ENCODE data around the gene ZNF575.

The ZNF575 gene, protein sequence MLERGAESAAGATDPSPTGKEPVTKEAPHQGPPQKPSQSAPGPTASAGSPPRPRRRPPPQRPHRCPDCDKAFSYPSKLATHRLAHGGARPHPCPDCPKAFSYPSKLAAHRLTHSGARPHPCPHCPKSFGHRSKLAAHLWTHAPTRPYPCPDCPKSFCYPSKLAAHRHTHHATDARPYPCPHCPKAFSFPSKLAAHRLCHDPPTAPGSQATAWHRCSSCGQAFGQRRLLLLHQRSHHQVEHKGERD
- total RNA-seq: 0.30 to 0.60 reads per million in 2 experiments

DNA sequence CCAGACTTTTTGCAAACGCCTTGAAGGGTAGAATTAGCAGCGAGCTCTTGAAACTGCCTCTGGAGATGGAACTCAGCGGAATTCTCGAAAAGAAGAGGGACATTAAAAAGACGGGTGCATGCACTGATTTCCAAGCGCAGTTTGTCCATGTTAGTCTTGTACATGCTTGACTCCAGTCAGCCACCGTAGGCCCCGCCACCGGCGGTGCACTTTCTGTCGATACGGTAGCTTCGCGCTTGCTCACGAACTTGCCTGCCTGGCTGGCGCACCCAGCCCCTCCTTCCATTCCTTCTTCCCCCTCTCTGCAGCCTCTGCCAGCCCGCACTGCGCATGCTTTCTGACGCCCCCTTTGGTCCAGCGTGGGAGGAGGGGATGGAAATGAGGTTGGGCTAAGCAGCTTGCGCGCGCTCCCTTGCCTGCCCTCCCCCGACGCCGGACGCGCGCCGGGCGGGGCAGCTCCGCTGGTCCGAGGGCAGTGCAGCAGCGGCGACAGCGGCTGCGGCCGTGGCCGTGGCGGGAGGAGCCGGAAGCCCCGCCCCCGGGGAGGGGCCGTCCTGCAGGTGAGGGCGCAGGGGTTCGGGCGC lies at the start of gene ZNF575:
ZNF575 (plus strand) TSS at position 227 of the 584 bp plus-strand sequence. CDS start 1,235 bp downstream, outside the sequence.
- peak; percentile 69 for DNase-seq (ENCODE audit: low read depth)

DNA sequence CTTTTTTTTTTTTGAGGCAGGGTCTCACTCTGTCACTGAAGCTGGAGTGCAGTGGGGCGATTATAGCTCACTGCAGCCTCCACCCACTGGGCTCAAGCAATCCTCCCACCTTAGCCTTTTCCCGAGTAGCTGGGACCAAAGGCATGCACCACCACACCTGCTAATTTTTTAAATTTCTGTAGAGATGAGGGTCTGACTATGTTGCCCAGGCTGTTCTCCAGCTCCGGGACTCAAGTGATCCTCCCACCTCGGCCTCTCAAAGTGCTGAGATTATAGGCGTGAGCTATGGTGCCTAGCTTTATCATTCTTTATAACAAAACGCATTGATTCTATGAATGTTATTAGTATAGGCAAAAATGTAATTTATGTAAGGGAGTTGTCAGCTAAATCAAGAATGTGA lies 49.7 kb upstream of the ZNF575 start:
- DNase-seq (ENCODE audit: low read depth): no peak

DNA sequence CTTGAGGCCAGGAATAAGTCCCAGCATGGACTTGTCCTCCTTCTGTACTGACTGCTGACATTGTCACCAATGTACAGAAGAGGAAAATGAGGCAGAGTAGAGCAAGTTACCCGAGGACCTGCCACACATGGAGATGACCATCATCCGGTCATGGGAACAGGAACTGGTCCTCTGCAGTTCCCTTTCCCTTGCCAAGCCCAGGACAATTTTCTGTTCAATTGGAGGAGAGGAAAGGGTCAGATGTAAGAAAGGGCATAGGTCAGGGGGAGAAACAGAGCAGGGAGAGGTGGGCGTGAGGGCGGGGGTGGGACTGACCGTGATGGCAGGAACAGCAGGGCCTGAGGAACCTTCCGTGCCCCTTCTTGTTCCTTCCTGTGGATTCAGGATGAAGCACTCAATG lies 47.0 kb upstream of the ZNF575 start:
- DNase-seq (ENCODE audit: low read depth): no peak

DNA sequence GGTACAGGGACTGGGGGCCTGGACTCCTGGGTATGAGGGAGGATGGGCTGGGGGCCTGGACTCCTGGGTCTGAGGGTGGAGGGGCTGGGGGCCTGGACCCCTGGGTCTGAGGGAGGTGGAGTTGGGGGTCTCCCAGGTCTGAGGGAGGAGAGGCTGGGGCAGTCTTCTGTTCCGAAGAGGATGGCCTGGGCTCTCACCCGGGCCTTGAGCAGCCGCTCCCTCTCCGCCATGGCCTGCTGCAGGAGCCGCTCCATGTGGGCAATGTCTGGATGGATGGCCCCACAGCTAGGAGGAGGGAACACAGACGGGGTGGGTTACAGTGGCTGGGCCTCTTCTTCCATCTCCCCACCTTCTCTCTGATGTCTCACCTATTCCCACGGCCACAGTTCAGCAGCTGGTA lies 46.6 kb upstream of the ZNF575 start:
- DNase-seq (ENCODE audit: low read depth): no peak

DNA sequence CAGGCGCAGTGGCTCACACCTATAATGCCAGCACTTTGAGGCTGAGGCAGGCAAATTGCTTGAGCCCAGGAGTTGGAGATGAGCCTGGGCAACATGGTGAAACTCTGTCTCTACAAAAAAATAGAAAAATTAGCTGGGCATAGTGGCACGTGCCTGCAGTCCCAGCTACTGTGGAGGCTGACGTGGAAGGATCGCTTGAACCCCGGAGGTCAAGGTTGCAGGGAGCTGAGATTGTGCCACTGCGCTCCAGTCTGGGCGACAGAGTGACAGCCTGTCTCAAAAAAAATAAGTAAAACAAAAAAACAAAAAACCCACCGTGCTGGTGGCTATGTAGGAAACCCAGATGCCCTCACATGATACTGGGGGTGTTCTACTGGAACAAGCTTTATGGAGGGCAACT lies 44.8 kb upstream of the ZNF575 start:
- no peak for DNase-seq (ENCODE audit: low read depth)

DNA sequence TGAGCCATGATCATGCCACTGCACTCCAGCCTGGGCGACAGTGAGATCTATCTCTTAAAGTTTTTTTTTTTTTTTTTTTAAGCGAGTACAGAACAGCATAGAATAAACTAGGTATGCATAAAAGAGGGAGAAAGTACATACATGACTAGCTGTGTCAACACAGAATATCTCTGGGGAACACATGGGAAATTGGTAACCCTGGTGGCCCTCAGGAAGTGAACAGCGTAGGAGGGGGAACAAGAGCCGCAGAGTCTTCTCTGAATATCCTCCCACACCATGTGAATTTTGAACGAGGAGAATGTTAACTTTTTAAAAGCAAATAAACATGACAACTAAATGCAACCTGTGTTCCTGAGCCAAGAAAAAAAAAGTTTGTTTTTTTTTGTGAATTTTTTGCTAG lies 43.7 kb upstream of the ZNF575 start:
- no peak for DNase-seq (ENCODE audit: low read depth)

DNA sequence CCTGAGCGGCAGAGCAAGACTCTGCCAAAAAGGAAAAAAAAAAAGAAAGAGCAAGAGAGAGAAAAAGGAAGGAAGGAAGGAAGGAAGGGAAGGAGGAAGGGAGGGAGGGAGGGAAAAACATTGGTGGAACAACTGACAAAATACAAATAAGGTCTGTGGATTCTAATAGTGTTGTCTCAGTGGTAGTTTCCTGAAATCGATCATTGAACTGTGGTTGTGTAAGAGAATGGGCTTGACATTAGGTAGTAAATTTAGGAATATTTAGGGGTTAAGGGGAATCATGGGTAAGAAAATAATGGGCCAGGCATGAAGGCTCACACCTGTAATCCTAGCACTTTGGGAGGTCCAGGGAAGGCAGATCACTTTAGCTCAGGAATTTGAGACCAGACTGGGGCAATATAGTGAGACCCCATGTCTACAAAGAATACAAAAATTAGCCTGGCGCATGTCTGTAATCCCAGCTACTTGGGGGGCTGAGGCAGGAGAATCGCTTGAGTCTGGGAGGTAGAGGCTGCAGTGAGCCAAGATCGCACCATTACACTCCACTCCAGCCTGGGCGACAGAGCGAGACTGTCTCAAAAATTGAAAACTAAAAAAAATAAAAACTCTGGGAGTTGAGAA lies 42.9 kb upstream of the ZNF575 start:
- DNase-seq (ENCODE audit: low read depth): no peak

DNA sequence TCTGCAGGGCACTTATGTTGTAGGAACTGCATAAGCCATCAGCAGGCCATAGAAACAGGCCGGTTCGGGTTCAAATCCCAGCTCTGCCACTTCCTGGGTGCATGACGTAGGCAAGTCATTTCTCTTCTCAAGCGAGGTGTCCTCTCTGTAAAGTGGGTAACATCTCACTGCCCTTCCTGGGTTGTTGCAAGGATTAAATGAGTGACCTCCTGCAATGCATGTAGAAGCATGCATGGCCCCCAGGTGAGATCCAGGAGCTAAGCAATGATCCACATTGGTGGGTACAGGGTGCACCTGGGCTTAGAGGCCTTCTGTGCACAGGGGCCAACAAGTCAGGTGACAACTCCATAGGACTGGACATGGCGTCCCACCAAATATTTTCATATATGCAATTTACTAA lies 42.2 kb upstream of the ZNF575 start:
- no peak for DNase-seq (ENCODE audit: low read depth)

DNA sequence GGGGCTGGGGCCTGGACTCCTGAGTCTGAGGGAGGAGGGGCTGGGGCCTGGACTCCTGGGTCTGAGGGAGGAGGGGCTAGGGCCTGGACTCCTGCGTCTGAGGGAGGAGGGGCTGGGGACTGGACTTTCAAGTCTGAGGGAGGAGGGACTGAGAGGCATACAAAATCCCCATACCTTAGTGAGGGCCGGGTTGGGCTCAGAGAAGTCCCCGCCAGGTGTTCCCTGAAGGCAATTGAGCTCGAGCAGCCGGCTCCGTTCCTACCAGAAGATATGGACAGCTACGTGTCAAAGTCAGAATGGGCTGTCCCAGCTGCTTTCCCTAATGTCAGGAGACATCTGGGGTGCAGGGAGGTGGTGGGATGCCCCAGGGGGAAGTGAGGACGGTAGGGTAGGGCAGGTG lies 37.9 kb upstream of the ZNF575 start:
- DNase-seq (ENCODE audit: low read depth): no peak

DNA sequence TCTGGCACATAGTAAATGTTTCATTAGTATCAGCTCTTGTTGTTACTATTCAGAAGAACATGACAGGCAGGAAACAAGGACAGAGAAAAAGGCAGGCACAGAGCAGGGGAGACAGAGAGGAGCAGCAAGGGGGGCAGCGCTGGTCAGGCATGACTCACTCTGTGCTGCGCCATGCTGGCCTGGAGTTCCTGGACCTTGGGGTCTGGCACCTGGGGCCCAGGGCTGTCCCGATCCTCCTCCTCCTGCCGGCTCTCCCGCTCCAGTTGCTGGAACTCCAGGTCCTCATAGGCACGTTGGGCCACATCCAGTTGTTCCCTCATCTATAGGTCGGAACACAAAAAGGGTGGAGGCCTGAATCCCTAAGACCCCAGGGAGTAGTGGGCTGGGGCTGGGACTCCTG lies 36.0 kb upstream of the ZNF575 start:
- no peak for DNase-seq (ENCODE audit: low read depth)

DNA sequence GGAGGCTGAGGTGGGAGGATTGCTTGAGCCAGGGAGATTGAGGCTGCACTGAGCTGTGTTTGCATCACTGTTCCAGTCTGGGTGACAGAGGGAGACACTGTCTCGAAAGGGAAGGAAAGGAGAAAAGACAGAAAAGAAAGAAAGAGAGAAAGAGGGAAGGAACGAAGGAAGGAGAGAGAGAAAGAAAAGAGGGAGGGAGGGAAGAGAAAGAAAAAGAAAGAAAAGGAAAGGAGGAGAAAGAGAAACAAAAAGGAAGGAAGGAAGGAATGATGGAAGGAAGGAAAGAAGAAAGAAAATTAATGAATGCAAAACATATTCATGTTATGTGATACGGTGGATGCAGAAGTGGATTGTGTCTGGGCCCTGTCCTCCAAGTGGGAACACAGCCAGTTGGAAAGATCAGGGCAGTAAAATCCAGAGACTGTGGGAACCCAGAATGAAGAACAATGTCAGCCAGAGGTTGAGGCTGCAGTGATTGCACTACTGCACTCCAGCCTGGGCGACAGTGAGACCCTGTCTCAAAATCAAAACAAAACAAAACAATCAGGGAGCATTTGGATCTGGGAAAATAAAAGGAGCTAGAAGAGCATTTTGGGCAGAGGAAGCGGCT lies 34.6 kb upstream of the ZNF575 start:
- DNase-seq (ENCODE audit: low read depth): no peak

DNA sequence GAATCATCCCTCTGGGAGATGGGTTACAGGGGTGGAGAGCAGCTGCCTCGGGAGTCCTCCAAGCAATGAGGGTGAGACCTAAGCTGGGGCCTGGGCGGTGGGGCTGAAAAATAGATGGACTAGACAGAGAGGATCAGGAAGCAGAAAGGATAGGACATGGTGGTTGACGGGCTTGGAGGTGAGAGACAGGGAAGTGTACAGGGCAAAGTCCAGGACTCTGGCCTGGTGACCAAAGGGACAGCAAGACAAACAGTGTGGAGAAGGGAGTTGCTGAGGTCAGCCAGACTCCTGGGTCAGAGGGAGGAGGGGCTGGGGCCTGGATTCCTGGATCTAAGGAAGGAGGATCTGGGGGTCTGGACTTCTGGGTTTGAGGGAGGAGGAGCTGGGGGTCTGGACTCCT lies 33.9 kb upstream of the ZNF575 start:
- no peak for DNase-seq (ENCODE audit: low read depth)

DNA sequence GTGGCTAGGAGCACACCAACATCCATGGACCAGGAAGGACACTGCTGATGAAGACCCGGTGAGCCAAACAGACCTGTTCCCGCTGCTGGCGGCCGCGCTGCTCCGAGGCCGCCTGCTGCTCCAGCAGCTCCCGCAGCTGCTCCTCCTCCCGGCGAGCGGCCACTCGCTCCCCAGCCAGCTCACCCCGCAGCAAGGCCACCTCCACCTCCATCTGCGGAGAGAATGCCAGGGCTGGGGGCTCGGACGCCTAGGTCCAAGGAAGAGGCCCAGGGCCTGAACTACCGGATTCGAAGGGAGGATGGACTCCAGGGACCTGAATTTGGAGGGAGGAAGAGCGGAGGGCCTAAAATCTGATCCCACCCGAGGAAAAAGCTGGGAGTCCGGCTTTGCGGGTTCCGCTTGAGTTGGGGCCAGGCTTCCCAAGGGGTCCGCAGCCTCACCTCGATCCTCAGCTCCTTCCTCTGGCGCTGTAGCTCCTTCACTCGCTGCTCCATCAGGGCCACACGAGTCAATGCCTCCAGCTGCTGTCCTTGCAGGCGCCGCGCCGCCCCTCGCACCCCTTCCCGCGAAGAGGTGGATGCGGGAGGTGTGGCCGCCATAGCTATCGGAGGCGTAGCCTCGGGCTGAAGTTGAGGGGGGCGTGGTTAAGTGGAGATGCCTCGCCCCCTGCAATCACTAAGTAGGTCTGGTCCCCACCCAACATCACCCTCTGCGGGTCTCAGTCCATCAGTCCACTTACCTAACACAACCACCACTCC lies 31.1 kb upstream of the ZNF575 start:
- DNase-seq (ENCODE audit: low read depth): no peak

DNA sequence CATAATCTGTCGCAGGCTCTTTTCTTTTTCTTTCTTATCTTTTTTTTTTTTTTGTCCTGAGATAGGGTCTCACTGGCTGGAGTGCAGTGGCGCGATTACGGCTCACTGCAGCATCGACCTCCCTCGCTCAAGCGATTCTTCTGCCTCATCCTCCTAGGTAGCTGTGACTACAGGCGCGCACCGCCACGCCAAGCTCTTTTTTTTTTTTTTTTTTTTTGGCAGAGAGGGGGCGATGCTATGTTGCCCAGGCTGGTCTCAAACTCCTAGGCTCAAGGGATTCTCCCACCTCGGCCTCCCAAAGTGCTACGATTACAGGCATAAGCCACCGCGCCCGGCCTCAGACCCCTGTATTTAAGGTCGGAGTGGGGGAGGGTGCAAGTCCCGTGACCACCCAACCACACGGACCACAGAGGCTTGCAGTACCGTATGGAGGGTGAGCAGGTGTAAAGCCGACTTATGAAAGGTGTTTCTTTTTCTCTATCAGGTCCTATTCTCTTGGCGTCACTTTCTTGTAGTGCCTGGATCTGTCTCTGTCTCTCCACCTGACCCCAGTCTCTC lies 30.5 kb upstream of the ZNF575 start:
- no peak for DNase-seq (ENCODE audit: low read depth)

DNA sequence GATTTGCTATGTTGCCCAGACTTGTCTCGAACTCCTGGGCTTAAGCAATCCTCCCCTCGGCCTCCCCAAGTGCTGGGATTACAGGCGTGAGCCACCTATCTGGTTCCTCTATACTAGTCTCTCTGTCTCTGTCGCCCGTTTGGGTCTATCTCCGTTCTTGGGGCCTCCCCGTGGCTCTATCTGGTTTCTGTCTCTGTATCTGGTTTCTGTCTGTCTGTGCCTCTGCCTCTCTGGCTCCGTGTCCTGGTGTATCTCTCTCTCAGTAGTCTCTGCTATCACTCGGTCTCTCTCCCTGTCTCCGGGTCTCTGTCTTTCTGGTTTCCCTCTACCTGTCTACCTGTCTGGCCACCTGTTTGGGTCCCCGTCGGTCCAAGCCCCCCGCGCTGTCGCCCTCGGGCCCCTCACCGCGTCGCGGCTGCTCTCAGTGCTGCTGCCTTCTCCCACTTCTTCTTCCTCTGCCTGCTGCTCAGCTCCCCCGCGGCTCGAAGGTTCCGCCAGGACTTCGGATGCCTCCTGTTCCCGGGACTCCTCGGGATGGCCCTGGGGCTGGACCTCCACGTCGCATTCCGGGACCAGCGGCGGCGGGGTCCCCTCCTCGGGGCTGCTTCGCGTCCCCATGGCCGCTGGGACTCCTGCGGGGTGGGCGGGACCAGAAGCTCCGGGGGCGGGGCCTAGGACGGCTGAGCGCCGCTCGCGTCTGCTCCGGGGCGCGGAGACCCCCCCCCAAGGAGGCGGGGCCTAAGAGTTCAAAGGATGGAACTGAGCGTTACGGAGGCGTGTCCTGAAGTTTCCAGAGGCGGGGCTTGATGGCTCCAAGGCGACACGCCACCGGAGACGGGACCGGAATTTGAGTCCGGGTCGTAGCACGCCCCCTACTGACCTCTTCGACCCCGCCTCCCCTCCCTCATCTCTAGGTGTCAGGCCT lies 29.2 kb upstream of the ZNF575 start:
- DNase-seq (ENCODE audit: low read depth): peak; percentile 100

DNA sequence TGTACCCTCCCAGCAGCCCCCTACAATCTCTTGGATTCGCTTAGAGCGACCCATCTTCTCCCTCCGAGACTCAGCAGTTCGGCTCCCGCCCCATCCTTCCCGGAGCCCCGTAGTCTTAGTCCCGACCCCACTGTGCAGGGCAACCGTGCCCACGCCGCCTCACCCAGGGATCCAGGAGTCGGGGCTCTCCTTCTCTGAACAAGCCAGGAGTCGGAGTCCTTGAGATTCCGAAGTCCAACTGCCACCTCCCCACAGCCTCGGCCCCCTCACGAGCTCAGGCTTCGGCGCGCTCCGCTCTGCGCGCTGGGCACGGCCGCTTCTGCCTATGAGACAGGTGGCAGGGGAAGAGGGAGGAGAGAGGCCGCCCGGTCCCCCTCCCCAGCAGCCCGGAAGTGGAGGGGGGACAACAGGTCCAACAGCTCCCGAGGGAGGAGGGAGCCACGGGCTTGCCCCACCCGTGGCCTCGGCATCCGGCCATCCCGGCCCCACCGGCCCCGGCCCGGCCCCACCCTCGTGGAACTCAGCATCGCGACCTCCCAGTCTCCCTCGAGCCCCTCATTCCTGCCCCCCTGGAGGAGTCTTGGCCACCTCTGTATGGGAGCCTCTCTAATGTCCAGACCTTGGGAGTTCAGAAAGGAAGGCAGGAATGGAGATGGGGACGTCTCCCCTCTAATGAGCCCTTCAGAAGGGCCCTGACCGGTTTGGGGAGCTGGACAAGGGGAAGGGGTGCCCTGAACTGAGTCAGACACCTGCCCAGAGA lies 28.4 kb upstream of the ZNF575 start, which contains the start of gene PHLDB3:
PHLDB3 (minus strand) TSS at position 321 of the 760 bp plus-strand sequence. CDS start 628 bp downstream, outside the sequence.
- DNase-seq (ENCODE audit: low read depth): peak; percentile 21

DNA sequence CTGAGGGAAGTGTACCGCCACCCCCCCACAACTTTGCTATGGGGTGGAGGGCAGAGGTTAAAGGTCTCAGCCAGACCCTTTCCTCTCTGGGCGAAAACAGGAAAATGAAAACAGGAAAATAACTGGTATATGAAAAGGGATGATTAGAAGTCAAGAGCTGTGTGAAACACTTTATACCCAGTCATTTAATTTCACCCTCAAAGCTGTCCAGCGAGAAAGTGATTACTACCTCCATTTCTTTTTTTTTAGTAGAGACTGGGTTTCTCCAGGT lies 27.9 kb upstream of the ZNF575 start:
- DNase-seq (ENCODE audit: low read depth): no peak

DNA sequence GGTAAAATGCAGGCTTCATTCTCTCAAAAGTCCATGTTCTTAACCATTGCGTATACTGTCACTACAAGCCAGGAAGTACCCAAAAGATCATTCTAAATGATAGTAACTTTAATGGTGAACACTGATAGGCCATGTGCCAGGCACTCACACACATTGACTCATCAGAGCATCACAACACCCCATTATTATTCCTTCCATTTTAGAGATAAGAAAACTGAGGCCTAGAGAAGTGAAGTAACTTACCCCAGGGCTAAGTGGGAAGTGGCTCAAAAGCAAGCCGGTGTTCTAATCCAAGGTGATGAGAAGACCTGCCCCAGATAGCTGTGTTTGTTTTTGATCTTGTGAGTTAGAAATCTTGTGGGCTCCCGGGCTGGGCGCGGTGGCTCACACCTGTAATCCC lies 27.0 kb upstream of the ZNF575 start:
- DNase-seq (ENCODE audit: low read depth): no peak

DNA sequence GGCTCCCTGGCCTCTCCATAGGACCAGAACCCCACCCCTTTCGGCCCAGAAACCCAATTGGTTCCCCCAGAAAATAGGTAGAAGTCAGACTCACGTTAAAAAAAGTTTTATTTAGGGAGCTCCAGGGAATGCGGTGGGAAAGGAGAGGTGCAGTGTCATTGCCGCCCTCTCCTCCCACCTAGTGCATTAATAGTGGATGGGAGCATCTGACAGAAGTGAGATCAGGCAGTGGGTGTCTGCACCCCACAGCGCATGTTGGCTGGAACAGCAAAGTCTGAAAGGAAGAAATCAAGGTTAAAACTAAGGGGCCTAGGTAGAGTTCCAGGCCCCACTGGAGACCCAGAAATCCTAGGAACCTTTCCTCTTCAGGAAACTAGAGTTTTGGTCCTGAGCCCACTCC lies 26.4 kb upstream of the ZNF575 start:
- DNase-seq (ENCODE audit: low read depth): no peak

DNA sequence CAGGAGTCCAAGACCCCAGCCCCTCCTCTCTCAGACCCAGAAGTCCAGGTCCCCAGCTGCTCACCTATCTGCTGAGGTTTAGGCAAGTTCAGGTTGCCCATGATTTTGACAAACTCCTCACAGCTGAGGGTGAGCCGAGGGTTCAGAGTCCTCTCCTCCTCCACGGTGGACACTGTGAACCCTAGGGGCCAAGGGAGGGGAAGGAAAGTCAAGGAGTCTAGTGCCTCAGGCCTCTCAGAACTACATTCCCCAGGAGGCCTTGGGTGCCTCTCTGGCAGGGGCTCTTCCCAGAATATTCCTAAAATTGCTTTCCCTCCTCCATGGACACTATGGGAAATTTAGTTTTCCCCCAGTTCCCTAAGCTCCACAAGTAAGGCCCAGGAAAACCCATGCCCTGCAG lies 25.1 kb upstream of the ZNF575 start:
- DNase-seq (ENCODE audit: low read depth): no peak
